CMK (cell line): ENCODE data around the gene SPTBN2.
"Not testable (repeated sequence)": the region's sequence is repeated elsewhere in the genome, so short reads cannot be mapped to it uniquely, and the experiment has no call there.

Source experiments
- DNase-seq: peaks from one replicate; pipeline ENCODE4 v3.0.0-alpha.2; 2010; ENCODE audit warnings: low read depth

Gene SPTBN2

DNA sequence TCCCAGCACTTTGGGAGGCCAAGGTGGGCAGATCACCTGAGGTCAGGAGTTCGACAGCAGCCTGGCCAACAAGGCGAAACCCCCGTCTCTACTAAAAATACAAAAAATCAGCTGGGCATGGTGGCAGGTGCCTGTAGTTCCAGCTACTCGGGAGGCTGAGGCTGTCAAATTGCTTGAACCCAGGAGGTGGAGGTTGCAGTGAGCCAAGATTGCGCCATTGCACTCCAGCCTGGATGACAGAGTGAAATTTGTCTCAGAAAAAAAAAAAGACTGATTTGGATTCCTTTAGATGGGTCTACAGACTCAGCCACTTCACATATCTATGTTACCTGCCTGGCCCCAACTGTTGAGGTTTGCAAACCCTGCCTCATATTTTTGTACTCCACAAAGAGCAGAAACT is 4.8 kb downstream of the SPTBN2 start:
- DNase-seq, result not testable (repeated sequence)

DNA sequence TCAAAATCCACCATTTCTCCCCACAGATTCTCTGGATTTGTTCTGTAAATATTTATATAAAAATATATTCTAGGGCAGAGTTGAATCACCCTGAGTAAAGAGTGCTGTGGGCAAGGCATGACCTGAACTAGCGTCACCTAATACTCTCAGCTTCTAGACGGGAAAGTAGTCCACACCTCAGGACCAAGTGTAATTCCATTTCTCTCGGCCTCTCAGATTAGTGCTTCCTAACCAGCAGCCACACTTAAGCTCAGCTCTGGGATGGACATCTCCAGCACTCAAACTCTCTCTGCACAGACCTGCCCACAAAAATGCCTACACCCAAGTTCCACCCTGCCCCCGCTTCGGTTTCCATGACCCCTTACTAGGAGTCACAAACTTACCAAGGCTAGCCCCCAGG is 5.3 kb downstream of the SPTBN2 start:
- no peak for DNase-seq

DNA sequence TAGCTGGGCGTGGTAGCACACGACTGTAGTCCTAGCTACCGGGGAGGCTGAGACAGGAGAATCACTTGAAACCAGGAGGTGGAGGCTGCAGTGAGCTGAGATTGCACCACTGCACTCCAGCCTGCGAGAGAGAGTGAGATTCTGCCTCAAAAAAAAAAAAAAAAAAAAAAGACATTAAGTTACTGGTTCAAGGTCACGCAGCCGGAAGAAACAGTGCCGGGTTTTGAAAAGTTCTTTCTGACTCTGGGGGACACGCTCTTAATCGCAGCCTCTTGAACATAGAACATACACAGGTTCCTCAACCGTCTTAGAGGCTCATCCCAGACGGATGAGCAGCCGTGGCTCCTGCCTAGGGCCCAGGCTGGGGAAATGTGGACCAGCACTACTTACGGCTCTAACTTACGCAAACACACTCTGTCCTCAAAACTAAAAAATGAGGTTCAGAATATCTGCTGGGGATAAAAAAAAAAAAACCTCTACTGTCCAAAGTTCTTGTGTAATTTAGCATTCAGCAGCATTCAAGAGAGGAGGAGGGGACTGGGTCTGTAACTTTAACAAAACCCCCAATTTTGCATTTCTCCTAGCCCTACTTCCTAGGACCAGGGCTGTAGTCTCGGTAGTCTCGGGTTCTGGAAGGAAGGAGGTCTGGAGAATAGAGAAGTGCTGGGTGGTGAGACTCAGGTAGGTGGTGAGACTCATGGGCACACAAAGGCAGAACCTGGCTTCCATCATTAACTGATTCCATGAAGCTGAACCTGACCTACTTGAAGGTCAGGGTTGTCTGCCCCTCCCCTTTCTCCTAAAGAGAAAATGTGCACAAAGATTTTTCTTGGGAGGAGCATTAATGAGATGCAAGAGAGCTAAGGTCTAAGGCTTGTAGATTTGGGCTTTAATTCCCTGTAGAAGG is 6.0 kb downstream of the SPTBN2 start:
- no peak for DNase-seq

DNA sequence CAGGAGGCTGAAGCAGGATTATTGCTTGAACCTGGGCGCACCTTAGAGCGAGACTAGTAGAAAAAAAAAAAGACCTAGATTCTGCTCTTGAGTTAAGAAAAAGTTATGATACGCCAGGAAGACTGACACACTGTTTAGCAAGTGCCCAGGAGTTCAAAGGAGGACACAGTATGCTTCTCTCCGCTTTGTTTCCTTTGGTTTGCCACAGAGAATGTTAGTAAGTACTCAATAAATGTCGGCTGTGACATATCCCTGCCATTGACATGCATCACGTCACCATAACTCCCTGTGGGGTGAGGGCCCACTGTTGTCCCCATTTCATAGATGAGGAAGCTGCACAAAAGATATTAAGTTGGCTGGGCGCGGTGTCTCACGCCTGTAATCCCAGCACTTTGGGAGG is 7.1 kb downstream of the SPTBN2 start:
- DNase-seq, result no peak

DNA sequence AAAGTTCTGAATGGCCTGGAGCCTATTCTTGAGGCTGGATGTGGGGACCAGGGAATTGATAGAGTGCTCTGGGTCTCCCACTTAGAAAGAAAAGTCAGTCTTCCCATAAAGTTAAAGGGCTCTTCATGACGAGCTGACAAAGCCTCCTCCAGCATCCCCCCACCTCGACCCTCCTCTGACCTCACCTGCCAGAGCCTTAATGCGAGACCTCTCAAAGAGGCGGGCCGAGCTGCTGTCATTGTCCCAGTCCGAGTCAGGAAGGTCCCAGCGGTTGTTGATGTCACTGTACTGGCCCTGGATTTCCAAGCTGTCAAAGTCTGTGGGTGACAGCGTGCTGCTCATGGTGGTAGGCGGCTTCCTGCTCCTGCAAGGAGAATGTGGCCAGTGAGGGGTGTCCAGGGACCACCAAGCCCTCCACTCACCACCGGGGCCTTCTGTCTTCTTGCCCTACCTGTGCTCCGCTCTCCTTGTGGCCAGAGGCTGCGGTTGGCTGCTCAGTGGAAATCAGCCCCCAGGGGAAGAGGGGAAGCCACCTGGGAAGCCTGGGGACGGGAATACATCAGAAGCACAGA is 8.0 kb downstream of the SPTBN2 start:
- no peak for DNase-seq

DNA sequence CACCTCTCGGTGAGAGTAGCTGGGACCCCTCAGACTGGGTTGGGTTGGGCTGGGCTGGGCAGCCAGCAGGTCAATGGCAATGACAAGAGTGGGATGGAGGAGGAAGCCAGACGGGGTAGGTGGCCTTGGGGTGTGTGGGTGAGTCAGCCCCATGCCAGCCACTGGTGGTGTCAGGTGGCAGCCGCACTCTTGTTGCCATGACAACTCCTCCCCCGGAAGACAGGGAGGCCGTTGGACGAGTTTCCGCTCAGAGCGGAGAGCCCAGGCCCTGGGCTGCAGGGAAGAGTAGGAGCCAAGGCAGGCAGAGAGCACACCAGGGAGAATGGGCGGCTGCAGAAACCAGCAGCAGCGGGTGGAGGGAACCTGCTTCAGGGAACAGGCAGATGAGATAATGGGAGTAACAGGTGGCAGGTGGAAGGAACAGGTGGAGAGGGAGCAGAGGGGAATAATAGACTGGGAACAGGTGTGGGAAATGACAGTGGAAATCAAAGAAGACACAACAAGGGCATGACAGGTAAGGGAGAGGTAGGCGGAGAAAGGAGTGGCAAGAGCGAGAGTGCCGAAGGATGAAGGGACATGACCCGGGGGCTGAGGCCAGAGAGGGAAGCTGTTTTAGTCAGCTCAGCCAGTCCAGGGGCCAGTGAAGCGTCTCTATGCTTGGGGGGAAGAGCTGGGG is 8.7 kb downstream of the SPTBN2 start:
- no peak for DNase-seq

DNA sequence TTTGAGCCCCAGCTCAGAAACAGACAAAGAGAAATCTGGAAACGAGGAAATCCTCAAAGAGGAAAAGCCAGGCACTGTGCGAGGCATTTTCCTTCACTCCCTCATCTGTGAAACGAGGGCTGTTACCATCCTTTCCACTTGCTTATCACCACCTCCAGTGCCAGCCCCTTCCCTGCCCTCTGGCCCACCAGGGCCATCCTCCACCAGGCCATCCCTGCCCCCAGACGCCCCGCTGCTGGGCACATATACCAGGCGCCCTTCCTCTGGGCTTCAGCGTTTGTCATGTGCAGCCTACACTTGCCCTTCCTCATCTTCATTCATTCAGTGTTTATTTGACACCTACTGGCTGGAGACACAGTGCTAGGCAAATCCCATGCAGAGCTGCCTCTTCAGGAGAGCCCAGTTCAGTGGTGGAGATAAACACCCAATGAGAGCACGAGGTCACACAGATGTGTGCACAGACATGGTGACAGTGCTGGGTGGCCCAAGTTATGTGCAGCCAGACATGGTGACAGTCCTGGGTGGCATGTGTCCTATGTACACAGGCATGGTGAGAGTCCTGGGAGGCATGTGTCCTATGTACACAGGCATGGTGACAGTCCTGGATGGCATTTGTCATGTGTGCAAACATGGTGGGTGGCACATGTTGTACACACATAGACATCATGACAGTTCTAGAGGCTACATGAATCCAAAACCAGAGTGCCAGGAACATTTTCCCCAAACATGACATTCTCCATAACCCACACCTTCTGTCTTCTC is 9.7 kb downstream of the SPTBN2 start:
- DNase-seq, result no peak

DNA sequence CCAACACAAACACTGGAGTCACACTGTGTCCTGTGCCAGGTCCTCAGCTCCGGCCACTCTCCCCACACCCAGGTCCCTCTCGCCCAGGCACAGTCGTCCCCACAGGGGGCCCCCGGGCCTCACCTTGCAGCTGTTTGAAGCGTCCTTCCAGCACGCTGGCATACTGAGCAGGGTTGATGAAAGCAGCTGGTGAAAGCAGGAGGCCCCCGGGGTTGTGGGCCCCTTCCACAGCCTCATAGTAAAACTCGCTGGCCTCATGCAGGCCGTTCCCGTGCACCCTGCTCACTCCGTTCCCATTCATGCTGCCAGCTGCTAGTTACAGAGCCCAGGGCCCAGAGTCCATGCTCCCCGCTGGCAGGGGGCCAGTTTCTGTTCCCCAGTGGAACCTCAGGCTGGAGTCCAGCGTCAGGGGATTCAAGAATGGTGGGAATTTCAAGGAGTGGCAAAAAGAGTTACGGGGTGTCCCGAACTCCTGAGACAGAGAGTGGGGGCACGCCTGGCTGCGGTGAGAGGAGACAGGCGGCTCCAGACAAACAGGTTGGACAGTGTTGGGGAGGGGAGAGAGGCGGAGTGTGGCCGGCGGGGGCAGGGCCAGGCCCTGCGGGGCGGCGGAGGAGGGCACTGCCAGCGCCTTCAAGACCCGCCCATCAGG is 10.6 kb downstream of the SPTBN2 start:
- no peak for DNase-seq

DNA sequence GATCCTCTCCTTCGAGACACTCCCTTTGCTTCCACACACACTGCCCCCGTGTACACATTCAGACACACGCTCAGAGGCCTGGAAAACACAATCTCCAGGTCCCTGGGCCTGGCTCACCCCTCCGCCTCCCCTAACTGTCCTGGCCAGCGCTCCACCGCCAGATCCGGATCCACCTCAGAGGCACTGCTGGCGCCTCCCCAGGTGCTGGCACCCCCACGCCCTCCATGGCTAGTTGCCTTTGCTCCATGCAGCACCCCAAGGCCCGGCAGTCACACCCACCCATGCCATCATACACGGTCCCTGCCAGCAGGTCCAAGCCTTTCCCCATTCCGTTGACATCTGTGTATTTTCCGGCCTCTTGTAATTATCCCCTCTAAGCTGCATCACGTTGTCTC is 11.1 kb downstream of the SPTBN2 start:
- no peak for DNase-seq

DNA sequence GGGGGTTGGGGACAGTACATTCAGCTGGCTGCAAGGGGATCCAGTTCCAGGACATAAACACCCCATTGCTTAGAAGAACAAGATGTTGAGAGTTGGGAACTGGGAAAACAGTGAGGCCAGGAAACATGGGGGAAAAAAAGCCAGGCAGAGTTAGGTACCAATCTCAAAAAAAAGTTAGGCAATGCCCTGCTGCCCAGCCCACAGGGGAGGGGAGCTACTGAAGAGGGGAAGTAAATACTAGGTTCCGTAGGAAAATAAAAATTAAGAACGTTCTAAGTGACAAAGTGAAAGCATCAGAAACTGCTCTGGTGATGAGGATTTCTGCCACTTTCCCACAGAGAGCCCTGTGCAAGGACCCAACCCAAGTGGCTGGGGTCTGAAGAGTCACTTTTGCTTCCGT is 12.0 kb downstream of the SPTBN2 start:
- DNase-seq, result no peak

DNA sequence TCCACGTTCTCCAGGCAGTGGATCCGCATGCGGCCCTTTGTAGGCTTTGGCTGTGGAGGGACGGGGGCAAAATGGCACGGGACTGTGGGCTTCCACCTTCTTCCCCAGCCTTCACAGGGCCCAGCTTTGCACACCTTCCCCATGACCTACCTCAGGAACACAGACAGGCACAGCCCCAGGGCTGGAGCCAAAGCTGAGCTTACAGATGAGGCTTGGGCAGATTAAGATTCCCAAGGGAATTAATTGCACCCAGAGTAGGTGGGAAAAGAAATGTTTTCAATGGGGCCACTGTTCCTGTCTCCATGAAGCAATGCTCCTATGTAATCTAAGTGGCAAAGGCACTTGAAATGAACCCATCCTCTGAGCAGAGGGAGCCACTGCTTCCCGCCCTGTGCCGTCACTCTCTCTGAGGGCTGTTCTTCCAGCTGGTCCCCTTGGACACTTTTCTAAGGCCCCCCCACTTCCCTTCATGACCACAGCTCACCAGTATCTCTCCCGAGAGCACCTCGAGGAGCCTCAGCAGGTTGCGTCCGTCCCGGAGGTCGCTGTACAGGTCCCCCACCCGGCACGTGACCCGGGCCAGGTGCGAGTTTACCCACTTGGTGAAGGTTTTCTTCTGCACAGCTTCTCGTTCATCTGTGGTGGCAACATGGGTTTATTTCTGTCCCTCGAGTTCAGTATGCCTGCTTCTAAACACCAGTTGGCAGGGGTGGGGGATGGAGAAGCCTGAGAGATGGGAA is 13.5 kb downstream of the SPTBN2 start:
- no peak for DNase-seq

DNA sequence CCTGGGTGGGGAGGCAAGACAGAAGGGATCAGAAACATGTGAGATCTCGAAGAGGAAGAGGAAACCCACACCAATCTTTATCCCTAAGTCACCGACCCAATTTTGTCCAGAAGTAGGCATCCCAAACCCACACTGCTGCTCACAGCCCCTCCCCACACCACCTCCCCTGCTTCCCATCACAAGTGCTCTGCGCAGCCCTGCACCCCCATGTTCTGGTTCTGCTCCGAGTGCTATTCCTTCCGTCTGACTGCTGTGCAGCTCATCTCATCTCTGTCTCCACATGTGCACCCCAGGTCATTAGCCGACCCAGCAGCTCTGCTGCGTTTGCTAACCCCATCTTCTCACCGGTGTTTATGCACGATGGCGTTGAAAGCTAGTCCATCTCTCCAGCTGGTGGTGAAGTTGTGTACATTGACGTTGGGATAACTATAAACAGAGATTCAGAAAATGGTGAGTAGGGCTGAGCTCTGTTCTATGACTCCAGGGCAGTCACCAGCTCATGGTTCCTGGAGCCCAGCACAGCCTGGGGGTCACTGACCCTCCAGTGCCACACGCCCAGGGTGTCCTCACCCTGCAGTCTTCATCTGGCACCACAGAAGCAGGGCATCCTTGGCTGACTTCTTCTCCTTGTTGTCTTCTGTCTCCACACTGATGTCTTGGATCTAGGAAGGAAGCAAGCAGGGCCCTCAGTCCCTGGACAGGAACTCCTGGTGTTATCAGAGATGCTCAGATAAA is 15.1 kb downstream of the SPTBN2 start:
- peak; percentile 49 for DNase-seq

DNA sequence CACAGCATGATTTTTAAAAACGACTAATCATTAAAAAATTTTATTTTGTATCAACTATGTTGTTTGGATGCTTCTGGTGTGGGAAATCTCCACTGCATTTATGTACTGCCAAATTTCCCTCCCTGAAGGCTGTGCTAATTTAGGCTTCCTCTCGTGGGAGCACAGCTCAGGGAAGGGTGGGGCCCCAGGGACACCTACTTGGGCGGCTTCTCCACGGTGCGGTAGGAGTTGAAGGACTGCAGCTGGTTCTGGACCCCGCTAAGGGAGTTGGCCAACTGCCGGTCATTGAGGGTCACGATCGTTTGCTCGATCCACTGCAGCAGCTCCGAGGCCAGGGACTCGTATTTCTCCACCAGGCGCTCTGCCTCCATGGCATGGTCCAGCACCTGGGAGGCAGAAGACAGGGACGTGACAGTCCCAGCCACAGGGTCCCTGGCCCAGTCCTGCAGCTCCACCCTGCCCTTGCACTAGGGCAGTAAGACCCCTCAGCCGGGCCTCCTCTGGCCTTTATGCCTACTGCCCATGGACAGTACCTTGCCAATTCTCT is 18.6 kb downstream of the SPTBN2 start:
- DNase-seq, result no peak

DNA sequence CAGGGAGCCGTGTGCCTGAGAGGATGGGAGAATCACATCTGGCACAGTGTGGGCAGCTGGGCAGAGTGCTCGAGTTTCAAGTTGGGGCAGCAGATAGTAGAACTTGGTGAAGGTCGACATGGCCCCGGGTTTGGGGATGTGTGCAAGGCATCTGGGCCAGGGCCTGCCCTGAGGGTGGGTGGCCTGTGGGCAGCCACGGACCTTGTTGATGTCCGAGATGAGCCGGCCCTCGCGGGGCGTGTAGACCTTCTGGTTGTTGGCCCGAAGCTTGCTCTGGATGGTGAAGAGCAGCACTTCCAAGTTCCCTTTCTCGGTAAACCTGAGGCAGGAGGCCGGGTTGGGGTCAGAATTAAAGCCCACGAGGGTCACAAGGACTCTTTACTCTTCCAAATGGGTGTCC is 20.3 kb downstream of the SPTBN2 start:
- peak; percentile 38 for DNase-seq

DNA sequence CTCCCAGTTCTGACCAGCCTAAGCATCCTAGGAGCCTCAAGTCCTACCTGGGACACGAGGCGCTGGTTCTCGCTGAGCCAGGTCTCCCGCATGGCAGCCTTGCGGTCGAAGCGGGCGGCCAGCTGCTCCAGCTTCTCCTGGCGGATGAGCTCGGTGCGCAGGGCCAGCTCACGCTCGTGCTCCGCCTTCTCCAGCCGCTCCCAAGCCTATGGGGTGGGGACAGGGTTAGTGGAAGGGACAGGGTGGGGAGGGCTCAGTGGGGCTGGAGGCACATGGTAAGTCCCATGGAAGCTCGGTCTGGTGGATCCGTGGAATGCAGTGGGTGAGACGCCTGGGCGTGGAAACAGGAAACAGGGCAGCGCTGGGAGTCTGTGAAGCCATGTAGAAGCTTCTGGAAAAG is 20.9 kb downstream of the SPTBN2 start:
- no peak for DNase-seq

DNA sequence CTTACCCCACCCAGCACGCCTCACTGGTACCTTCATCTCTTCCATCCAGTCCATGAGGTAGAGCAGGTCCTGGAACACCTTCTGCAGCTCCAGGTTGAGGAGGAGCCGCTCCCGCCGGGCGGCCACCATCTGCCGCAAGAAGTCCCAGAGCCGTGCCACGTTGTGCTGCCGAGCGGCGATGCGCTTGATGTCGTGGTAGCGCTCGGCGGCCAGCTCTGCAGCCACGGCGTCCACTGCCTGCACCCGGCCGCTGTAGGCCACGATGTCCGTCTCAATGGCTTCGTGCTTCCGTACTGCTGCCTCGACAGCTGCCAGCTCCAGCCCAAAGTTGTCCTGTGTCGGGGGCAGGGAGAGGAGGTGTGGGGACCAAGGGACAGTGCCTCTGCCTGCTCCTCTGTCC is 21.5 kb downstream of the SPTBN2 start:
- no peak for DNase-seq

DNA sequence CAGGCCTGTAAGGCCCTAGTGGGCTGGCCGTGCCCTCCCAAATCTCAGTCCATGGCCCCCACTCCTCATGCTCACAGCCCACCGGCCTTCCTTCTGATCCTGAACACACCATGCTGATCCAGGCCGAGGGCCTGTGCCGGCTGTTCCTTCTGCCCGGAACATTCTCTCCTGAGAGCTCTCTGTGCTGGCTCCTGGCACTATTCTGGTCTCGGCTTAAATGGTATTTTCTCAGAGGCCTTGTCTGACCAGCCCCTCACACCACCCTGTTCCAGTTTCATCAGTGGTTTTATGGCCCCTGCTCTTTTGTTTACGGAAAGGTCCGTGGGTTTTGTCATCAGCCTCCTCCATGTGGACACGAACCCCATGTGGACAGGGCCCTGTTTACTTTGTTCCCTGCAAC is 22.0 kb downstream of the SPTBN2 start:
- no peak for DNase-seq

DNA sequence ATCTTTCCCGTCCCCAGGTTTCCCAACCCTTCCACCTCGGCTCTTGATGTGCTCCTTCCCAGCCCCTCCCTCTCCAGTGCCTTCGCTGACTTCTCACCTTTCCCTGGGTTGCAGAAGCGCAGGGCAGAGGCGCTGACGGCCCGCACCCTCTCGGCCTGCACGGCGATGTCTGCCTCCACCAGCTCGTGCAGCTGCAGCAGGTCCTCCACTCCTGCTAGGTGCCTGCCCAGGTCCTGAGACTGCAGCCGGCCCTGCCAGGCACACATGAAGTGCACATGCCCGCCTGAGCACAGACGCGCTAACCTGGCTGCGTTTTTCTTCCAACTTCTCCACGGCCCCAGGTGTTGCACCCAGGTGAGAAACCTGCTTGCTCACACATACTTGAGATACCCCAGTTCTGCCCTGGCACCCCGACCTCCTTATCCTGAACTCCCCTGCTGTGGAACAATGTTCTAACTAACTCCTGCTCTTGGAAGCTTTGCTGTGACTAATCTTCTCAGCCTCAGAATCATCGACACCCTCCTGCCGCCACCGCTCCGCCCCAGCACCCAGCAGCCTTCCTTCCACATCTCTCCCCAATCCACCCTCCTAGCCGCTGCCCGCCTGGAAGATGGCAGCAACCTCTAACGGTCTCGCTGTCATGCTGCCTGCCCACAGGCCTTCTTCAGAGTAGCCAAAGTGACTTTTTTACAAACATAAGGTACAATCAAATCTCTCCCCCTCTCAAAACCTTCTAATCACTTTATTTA is 23.3 kb downstream of the SPTBN2 start:
- DNase-seq, result no peak

DNA sequence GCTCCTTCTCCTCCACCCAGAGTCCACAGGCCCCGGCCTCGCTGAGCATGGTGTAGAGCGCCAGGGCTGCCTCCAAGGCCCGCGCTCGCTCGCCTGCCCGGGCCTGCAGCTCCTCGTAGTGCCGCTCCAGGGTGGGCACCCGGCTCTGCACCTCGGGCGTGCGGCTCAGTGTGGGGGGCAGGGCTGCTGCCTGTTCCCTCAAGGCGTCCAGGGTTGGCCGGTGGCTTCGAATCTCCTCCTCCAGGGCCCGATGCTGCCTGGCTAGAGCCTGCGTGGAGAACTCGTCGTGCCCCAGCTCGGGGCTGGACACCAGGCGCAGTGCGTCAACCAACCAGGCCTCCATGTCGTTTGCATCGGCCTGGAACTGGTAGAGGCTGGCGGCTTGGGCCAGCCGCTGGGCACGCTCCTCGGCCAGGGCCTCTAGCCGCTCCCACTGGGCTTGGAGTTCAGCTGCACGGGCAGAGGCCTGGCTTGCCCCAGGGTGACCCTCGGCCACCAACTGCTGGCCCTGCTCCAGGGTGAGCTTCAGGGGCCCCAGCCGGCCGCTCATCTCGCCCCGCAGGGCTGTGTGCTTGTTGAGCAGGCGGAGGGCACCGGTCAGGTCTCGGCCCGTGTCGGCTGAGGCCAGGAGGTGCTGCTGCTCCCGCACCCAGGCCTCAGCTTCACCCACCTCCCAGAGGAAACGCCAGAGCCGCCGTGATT is 24.2 kb downstream of the SPTBN2 start:
- no peak for DNase-seq
